ENCODE results near the gene CTSA.

DNA sequence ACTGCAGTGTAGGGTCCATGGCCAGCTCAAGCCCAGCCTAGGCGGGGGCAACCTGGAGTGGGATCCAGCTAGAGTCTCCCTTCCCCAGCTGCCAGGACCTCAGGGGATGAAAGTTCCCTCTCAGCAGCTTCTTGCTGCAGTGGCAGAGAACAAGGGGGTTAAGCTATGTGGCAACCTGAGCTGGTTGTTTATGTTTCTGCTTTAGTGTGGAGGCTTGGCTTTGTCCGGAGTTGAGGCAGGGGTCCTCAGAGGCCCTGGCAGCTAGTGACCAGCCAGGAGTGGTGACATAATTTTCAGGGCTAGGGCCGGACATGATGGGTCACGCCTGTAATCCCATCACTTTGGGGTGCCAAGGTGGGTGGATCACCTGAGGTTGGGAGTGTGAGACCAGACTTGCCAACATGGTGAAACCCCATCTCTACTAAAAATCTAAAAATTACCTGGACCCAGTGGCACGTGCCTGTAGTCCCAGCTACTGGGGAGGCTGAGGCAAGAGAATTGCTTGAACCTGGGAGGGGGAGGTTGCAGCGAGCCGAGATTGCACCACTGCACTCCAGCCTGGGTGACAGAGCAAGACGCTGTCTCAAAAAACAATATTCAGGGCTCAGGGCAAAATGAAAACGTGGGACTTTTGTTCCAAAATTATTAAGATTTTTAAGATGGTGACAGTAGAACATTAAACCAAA is 34.8 kb downstream of the CTSA start:
- TF ChIP-seq YY1 (IDR thresholded peaks at IDR 0.05; ENCODE audit: low read depth) (no peak), TCF12 (IDR thresholded peaks at IDR 0.05; ENCODE audit: low read depth) (no peak), EGR1 (IDR thresholded peaks at IDR 0.05) (no peak), REST (IDR thresholded peaks at IDR 0.05; ENCODE audit: low read depth) (no peak), EP300 (IDR thresholded peaks at IDR 0.05; ENCODE audit: borderline replicate concordance) (no peak), RAD21 (IDR thresholded peaks at IDR 0.05; ENCODE audit: low read depth) (no peak), TAF1 (IDR thresholded peaks at IDR 0.05; ENCODE audit: low read depth) (no peak)
- TF ChIP-seq, protein P1, sequence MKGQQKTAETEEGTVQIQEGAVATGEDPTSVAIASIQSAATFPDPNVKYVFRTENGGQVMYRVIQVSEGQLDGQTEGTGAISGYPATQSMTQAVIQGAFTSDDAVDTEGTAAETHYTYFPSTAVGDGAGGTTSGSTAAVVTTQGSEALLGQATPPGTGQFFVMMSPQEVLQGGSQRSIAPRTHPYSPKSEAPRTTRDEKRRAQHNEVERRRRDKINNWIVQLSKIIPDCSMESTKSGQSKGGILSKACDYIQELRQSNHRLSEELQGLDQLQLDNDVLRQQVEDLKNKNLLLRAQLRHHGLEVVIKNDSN (IDR thresholded peaks at IDR 0.05) = no peak

Measured in Ishikawa (cell line).